GM18951 (cell line): ENCODE data around the gene CDKAL1.
"Not testable (repeated sequence)": the region's sequence is repeated elsewhere in the genome, so short reads cannot be mapped to it uniquely, and the experiment has no call there.

ENCODE experiments used
- POLR2A ChIP-seq: IDR thresholded peaks from 4 replicates; pipeline ENCODE4 v1.6.1; 2011; ENCODE audit warnings: mild to moderate bottlenecking; ENCODE audit not compliant: insufficient read length, insufficient read depth; ENCODE audit errors: extremely low read depth
- in situ Hi-C: fragments of 300-500 bp; cut with MboI; formaldehyde crosslinking; loops from one replicate; pipeline ENCODE4 v1.12.0; 2022; ENCODE audit warnings: low sequenced_read_pairs, mixed read lengths, inconsistent platforms; ENCODE audit not compliant: unreplicated experiment

Gene CDKAL1

DNA sequence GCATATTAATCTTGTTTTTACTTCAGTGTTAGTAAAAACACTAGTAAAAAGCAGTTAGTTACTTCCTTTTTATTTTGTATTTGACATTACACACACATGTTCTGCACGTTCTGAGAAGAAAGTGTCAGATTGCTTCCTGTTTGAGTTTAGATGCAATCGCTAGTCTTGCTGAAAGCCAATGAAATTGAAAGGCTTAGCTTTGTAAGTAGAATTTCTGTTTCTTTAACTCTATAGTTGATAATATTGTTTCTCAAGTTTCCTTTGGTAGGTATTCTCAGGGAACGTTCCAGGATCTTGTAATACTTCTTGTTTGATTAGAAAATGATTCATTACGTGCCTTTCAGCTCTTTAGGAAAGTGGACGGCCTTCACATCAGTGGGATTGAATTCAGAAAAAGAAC, 55.0 kb downstream of the CDKAL1 start:
- in situ Hi-C loops: no loop called here

DNA sequence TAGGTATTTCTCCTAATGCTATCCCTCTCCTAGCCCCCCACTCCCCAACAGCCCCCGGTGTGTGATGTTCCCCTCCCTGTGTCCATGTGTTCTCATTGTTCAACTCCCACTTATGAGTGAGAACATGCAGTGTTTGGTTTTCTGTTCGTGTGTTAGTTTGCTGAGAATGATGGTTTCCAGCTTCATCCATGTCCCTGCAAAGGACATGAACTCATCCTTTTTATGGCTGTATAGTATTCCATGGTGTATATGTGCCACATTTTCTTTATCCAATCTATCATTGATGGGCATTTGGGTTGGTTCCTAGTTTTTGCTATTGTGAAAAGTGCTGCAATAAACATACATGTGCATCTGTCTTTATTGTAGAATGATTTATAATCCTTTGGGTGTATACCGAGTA, 56.2 kb downstream of the CDKAL1 start:
- in situ Hi-C loops: not testable (repeated sequence)

More for the DNA sequence above, 55.0 kb downstream of the CDKAL1 start:
- no peak for TF ChIP-seq POLR2A

DNA sequence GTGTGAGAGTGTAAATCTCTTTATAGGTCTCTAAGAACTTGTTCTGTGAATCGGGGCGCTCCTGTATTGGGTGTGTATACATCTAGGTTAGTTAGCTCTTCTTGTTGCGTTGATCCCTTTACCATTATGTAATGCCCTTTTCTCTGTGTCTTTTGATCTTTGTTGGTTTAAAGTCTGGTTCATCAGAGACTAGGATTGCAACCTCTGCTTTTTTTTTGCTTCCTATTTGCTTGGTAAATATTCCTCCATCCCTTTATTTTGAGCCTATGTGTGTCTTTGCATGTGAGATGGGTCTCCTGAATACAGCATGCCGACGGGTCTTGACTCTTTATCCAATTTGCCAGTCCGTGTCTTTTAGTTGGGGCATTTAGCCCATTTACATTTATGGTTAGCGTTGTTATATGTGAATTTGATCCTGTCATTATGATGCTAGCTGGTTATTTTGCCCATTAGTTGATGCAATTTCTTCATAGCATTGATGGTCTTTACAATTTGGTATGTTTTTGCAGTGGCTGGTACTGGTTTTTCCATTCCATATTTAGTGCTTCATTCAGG, 60.1 kb downstream of the CDKAL1 start:
- in situ Hi-C loops: not testable (repeated sequence)

DNA sequence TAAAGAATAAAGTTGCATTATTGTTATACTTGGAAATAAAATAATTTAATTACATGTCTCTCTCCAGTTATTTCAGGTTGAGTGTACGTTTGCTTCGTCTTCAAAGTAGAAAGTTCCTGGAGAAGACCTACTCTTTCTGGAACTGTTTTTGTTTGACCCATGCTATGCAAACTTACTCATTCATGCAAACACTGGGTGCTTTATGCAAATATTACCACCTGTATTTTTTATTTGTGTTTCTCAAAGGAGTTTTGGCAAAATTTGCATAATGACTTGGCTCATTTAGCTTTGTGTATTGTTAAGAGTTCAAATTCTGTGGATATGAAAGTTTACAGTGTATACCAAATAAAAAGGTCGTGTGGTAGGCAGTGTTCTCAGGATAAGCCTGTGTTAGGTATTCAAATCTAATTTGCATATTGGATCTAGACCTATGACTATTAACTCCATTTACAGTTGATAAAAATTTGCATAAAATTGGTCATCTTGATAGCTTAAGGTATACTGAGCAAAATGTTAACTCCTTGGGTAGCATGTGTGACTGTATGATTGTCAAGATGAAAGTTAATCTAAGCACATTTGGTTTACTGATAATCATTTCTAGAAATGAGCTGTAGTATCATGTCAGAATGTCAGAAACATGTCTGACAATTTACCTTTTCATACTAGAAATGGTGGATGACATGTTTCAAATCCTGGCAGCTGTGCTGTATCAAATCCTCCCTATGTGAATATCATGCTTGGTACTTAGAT, 65.2 kb downstream of the CDKAL1 start:
- in situ Hi-C loops: no loop called here
- TF ChIP-seq POLR2A: no peak

DNA sequence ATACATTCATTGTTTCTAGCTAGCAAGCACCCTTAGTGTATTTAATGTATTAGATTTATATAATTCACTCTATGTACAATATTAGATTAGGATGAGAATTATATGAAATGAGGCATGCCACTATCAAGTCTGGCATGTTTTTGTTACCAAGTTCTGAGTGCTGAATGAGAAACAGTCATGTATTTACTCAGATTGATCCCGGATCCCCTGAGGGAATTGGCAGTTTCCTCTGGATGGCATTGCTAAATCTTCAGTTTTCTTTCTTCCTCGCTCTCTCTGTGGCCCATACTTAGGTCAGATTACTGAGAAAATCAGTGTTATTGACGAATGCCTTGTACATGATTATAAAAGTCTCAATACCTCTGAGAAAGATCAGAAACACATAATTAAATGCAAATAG, 66.6 kb downstream of the CDKAL1 start:
- in situ Hi-C loops: no loop called here
- no peak for TF ChIP-seq POLR2A

DNA sequence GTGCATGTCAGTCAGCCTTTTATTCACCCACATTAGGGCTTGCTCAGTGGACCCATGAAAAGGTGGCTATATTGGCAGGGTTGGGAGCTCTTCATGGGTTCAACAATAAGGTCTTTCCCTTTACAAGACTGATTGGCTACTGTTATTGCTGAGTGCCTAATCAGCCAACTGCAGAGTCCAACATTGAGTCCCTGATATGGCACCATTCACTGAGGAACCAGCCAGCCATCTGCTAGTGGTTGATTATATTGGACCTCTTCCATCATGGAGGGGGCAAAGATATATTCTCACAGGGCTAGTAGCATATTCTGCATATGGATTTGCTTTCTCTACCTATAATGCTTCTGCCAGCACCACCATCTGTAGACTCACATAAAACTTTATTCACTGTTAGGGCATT, 69.9 kb downstream of the CDKAL1 start:
- in situ Hi-C loops: no loop called here
- TF ChIP-seq POLR2A: no peak

DNA sequence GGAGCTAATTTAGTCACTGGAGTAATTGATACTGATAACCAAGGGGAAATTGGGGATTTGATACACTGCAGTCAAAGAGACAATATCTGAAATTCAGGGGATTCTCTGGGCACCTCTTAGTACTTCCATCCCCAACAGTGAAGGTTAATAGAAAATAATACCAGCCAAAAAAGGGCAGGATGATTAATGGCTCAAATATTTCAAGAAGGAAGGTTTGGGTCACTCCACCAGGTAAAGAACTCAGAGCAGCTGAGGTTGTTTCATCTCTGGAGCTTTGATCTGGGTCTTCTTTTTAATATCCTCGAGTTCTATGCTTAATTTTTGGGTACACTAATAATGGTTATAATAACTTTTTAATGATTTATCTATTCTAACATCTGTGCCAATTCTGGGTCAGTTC, 70.8 kb downstream of the CDKAL1 start:
- no peak for TF ChIP-seq POLR2A
- in situ Hi-C loops: no loop called here

DNA sequence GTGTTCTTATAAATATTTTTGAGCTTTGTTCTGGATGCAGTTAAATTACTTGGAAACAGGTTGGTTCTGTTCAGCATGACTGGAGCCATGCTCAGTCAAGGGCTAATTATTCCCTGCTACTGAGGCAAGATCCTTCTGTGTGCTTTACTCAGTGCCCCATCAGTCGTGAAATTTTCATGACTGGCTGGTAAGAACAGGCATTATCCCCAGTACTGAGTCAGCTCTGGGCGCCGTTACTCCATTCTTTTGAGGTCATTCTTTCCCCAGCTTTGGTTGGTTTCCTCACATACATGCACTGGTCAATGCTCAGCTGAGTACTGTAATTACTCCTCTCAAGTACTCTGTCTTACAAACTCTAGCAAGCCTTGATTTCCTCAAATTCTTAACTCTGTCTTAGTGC, 71.3 kb downstream of the CDKAL1 start:
- TF ChIP-seq POLR2A: no peak
- in situ Hi-C loops: no loop called here

DNA sequence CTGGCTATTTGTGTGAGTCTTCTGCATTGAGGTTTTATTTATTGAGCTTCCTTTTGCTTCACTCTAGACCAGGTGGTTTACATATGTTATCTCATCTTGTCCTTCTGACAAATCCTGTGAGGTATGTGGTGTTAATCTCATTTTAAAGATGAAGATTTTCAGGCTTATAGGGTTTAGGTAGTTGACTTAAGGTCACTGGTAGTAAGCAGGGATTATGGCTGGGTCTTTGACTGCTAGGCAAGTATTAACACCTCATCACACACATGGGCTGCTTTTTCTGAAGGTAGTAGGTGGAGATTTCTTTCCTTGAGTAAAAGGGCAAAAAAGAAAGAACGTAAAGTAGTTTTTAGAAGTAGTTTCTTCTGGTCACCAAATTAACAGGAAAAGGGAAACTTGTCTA, 72.6 kb downstream of the CDKAL1 start:
- in situ Hi-C loops: no loop called here
- TF ChIP-seq POLR2A: no peak

DNA sequence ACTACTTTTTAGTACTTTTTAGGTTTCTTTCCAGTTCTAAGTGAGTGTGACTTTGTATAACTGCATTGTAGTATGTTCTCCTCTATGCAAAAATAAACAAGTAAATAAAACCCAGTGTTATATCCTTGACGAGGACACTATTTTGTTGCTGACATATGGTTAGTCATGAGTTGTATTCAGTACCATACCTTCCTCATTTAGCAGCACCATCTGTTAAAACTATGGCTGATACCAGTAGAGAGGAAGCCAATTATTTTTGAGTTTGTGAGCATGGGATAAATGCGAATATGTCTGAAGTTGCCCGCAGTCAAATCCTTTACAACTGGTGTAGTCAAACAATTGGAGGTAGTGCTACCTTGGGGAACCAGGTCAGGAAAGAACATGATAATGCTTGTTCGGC, 74.1 kb downstream of the CDKAL1 start:
- in situ Hi-C loops: no loop called here
- no peak for TF ChIP-seq POLR2A

DNA sequence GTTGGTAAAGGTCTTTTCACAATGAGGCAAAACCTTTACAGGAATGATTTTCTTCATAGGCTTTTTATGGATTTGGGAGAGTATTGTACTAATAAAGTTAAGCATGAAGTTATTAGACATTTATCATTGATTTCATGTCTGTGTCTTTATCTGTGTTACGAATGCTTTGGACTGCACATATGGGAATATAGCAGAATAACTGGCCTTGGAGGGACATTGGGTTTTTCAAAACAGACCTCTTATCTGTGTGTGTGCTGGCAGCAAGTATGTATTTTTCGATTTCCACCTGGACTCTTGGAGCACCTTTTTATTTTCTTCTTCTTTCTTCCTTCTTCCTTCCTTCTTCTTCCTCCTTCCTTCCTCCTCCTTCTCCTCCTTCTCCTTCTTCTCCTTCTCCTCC, 74.6 kb downstream of the CDKAL1 start:
- in situ Hi-C loops: no loop called here

DNA sequence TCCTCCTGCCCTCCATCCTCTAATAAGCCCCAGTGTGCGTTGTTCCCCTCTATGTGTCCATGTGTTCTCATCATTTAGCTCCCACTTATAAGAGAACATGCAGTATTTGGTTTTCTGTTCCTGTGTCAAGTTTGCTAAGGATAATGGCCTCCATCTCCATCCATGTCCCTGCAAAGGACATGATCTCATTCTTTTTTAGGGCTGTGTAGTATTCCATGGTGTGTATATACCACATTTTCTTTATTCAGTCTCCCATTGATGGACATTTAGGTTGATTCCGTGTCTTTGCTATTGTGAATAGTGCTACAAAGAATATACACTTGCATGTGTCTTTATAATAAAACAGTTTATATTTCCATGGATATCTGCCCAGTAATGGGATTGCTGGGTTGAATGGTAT, 75.7 kb downstream of the CDKAL1 start:
- in situ Hi-C loops: not testable (repeated sequence)

More for the DNA sequence above, 74.6 kb downstream of the CDKAL1 start:
- no peak for TF ChIP-seq POLR2A

DNA sequence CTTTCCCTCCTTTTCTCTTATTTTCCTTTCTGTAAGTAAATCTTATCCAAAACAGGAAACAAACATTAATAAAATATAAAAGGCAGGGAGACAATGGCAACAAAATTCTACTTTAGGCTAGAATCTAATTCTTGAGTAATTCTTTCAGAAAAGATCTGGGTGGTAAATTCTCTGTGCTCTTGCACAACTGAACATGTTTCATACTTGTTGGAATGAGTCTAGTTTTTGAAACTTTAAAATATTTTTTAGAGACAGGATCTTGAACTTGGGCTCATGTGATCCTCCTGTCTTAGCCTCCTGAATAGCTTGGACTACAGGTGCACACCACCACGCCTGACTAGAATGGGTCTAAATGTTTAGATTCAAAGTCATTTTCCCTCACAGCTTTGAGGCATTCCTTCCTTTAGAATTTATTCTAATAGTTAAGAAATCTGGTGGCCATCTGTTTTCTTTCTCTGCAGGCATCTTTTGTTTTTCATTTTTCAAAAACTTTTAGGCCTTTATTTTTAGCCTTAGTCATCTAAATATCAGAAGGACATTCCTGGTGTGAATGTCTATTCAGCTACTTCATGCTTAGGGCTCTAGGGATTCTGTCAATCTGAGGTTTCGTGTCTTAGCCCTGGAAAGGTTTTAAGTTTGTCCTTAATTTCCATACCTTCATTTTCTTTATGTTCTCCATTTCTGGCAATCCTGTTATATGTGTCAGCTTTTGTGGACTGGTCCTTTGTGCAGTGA, 76.5 kb downstream of the CDKAL1 start:
- in situ Hi-C loops: no loop called here
- no peak for TF ChIP-seq POLR2A

DNA sequence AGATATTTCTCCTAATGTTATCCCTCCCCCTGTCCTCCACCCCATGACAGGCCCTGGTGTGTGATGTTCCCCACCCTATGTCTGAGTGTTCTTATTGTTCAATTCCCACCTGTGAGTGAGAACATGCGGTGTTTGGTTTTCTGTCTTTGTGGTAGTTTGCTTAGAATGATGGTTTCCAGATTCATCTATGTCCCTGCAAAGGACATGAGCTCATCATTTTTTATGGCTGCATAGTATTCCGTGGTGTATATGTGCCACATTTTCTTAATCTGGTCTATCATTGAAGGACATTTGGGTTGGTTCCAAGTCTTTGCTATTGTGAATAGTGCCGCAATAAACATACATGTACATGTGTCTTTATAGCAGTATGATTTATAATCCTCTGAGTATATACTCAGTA, 83.3 kb downstream of the CDKAL1 start:
- in situ Hi-C loops: not testable (repeated sequence)
